ENCODE data around the gene DOK4.

- TF ChIP-seq CTCF (IDR thresholded peaks at IDR 0.05): no peak
- TF ChIP-seq POLR2A (IDR thresholded peaks at IDR 0.05): peak in 1 of 4 donors; percentile 76
- TF ChIP-seq POLR2AphosphoS5 (IDR thresholded peaks at IDR 0.05): peak; percentile 70 to 98 (median 89)
- TF ChIP-seq EP300 (IDR thresholded peaks at IDR 0.05): no peak
Measured at GRCh38 chr16:57447186-57447962, 38.9 kb downstream of the DOK4 start, which contains the start of the genes CIAPIN1 and COQ9.
